Smooth muscle cell (in vitro differentiated cells): ENCODE measurements around the gene SFT2D1. TPM values are rescaled to one million over a fixed set of nuclear protein-coding genes. Genes with fewer than 3 reads are reported as not detected.

Experiments used
- DNase-seq: peaks from one replicate; lab custom pipeline; 2025; ENCODE audit not compliant: unreplicated experiment; lab: John Stamatoyannopoulos, UW
- H2AFZ ChIP-seq: fragments of 200-600 bp; sonication (generic); 2 replicates; pipeline ENCODE4 v1.6.0; 2016; ENCODE audit warnings: antibody characterized with exemption, low read depth, mild to moderate bottlenecking
- H3F3A ChIP-seq: fragments of 200-600 bp; sonication (generic); 2 replicates; pipeline ENCODE4 v1.6.0; 2017; ENCODE audit warnings: antibody characterized with exemption, low read depth
- H3K27ac ChIP-seq: fragments of 200-600 bp; sonication (generic); 2 replicates; pipeline ENCODE4 v1.5.1; 2016; ENCODE audit warnings: low read depth, mild to moderate bottlenecking
- H3K27me3 ChIP-seq: fragments of 200-600 bp; sonication (generic); 2 replicates; pipeline ENCODE4 v1.6.1; 2016; ENCODE audit warnings: low read depth, mild to moderate bottlenecking
- H3K36me3 ChIP-seq: fragments of 200-600 bp; sonication (generic); 2 replicates; pipeline ENCODE4 v1.5.1; 2016; ENCODE audit warnings: low read depth
- H3K4me1 ChIP-seq: fragments of 200-600 bp; sonication (generic); 2 replicates; pipeline ENCODE4 v1.5.1; 2016; ENCODE audit warnings: low read depth
- H3K4me2 ChIP-seq: fragments of 200-600 bp; sonication (generic); 2 replicates; pipeline ENCODE4 v1.6.0; 2016; ENCODE audit warnings: mild to moderate bottlenecking
- H3K4me3 ChIP-seq: fragments of 200-600 bp; sonication (generic); 2 replicates; pipeline ENCODE4 v1.5.1; 2016; ENCODE audit warnings: mild to moderate bottlenecking
- H3K79me2 ChIP-seq: fragments of 200-600 bp; sonication (generic); 2 replicates; pipeline ENCODE4 v1.6.0; 2016; ENCODE audit warnings: low read depth, mild to moderate bottlenecking
- H3K9ac ChIP-seq: fragments of 200-600 bp; sonication (generic); 2 replicates; pipeline ENCODE4 v1.6.0; 2016; ENCODE audit warnings: low read depth
- H3K9me3 ChIP-seq: fragments of 200-600 bp; sonication (generic); replicated peaks from 2 replicates; pipeline ENCODE4 v1.5.1; 2016; ENCODE audit warnings: low read depth
- H4K20me1 ChIP-seq: fragments of 200-600 bp; sonication (generic); 2 replicates; pipeline ENCODE4 v1.6.0; 2016; ENCODE audit warnings: low read depth
- CTCF ChIP-seq: fragments of 200-600 bp; sonication (generic); IDR thresholded peaks from 2 replicates; pipeline ENCODE4 v1.5.1; 2017; ENCODE audit warnings: borderline replicate concordance, mild to moderate bottlenecking, antibody characterized with exemption; ENCODE audit not compliant: insufficient read depth, poor library complexity, severe bottlenecking
- WGBS: methylation state at CpG from one replicate; pipeline ENCODE4 v1.1.7; 2016; ENCODE audit warnings: low lambda C conversion rate; 5-methylcytosine and 5-hydroxymethylcytosine counted together
- polyA plus RNA-seq: library from polyadenylated mRNA; unstranded; fragments of >200 nt; fragmentation: Nextera tagmentation; extraction: Ambion mirVana; gene quantifications from 2 replicates; pipeline ENCODE4 v1.2.1, GENCODE V29; 2016
- total RNA-seq: library from RNA; depleted of rRNA; stranded (reverse); fragments of >200 nt; gene quantifications from 2 replicates; pipeline ENCODE4 v1.2.3, GENCODE V29; 2014

SFT2D1 gene
- total and polyA plus RNA-seq, 2 experiments from 2014 or later: 50.3 to 82.3 TPM

GRCh38 chr6:166293731-166294584 lies 48.4 kb downstream of the SFT2D1 start:
- no peak overlapping the region for H3K9ac ChIP-seq
- TF ChIP-seq CTCF: no peak
- no peaks in the 10 kb centered on the region for H3K36me3 ChIP-seq
- no peak overlapping the region for H3K4me2 ChIP-seq
- H4K20me1 ChIP-seq: no peaks in the 10 kb centered on the region
- DNase-seq: no peak
- H3K27ac ChIP-seq: no peak overlapping the region
- 85% methylated on average over 12 of the region's 12 CpGs for WGBS
- no peaks in the 10 kb centered on the region for H3K9me3 ChIP-seq
- H2AFZ ChIP-seq: no peak overlapping the region
- H3K4me1 ChIP-seq: no peaks in the 10 kb centered on the region
- no peaks in the 10 kb centered on the region for H3K79me2 ChIP-seq
- no peaks in the 10 kb centered on the region for H3F3A ChIP-seq
- no peak overlapping the region for H3K4me3 ChIP-seq
- peaks cover 5% of the 10 kb centered on the region for H3K27me3 ChIP-seq

DNA sequence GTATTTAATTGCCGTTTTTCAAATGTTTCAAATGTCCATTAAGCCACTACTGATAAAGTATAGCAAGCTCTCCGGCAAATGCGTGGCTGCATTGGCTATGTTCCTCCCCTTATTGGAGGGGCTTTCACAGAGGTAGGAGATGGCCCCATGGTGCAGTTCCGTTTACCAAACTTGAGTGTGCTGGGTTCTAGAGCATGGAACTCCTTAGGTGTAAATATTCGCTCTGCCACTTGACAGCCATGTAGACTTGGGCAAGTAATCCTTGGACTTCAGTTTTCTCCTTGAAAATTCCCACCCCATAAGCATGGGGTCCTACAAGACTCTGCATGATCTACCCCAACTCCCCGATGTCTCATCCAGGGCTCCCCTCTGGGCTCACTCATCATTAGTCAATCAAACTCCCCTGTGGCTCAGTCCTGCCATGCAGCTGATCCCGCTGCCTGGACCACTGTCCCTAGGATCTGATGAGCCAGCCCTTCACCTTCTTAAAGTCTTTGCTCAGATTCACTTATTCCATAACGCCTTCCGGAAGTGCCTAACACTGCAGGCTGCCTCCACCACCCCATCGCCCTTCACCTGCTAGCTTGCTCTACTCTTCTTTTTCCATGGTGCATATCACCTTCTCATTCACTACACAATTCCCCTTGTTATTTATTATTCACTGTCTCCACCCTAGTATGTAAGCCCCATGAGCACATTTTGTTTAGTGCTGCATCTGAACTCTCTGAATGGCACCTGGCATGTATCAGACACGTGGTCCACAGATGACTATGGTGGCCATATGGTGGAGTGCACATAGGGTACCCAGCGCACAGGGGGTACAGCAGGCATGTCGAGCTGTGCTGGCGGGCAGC lies 52.9 kb downstream of the SFT2D1 start:
- Histone ChIP-seq H3K79me2 (no peaks in the 10 kb centered on the region), H3K4me1 (no peaks in the 10 kb centered on the region), H2AFZ (no peak overlapping the region), H3K27ac (no peak overlapping the region), H3K9me3 (no peaks in the 10 kb centered on the region), H4K20me1 (no peaks in the 10 kb centered on the region), H3F3A (no peaks in the 10 kb centered on the region), H3K4me2 (no peak overlapping the region), H3K4me3 (no peak overlapping the region), H3K9ac (no peak overlapping the region), H3K36me3 (no peaks in the 10 kb centered on the region), H3K27me3 (peaks cover 8% of the 10 kb centered on the region)
- no peak for TF ChIP-seq CTCF
- 94% methylated on average over 14 of the region's 14 CpGs for WGBS
- no peak for DNase-seq

GRCh38 chr6:166286839-166287271 lies 55.5 kb downstream of the SFT2D1 start:
- TF ChIP-seq CTCF: no peak
- Histone ChIP-seq H4K20me1 (no peaks in the 10 kb centered on the region), H3K4me3 (no peak overlapping the region), H3K4me1 (no peaks in the 10 kb centered on the region), H3K27ac (no peak overlapping the region), H3F3A (no peaks in the 10 kb centered on the region), H2AFZ (no peak overlapping the region), H3K9me3 (no peaks in the 10 kb centered on the region), H3K79me2 (no peaks in the 10 kb centered on the region), H3K9ac (no peak overlapping the region), H3K4me2 (no peak overlapping the region), H3K36me3 (no peaks in the 10 kb centered on the region), H3K27me3 (peaks cover 20% of the 10 kb centered on the region)
- DNase-seq: no peak
- WGBS: 76% methylated on average over 8 of the region's 8 CpGs
